Body of pancreas (tissue), 4 donors: ENCODE data around the gene SGTA. TPM values are rescaled to one million over a fixed set of nuclear protein-coding genes. Genes with fewer than 3 reads are reported as not detected.

Experiments
- ATAC-seq: fragments of 150-250 bp; one replicate; pipeline ENCODE4 v1.9.1; 2016
- DNase-seq, 4 donors: peaks; one replicate each; pipeline ENCODE4 v3.0.0-alpha.2; 2019
- H3K27ac ChIP-seq, 4 donors: fragments of 200-600 bp; sonication (generic); 1 replicate in 3 of 4; 2 replicates in 1 of 4; pipeline versions ENCODE4 v1.5.1 to v1.6.1; 2016 to 2019; ENCODE audit warnings: mild to moderate bottlenecking in 1 of 4, mixed read lengths in 1 of 4, moderate library complexity in 1 of 4
- H3K27me3 ChIP-seq, 2 donors: fragments of 200-600 bp; sonication (generic); one replicate each; pipeline ENCODE4 v1.6.0; 2016; ENCODE audit warnings: mild to moderate bottlenecking in 1 of 2
- H3K36me3 ChIP-seq, 2 donors: fragments of 200-600 bp; sonication (generic); replicated peaks in 1 of 2; 2 replicates each; pipeline ENCODE4 v1.5.1; 2016; ENCODE audit warnings: low read depth in 2 of 2; ENCODE audit not compliant: insufficient read depth in 1 of 2
- H3K4me1 ChIP-seq: fragments of 200-600 bp; sonication (generic); one replicate; pipeline ENCODE4 v1.6.0; 2016
- H3K4me3 ChIP-seq, 2 donors: fragments of 200-600 bp; sonication (generic); 1 replicate in 1 of 2; 2 replicates in 1 of 2; pipeline ENCODE4 v1.5.1; 2016 to 2019
- H3K9me3 ChIP-seq, 3 donors: fragments of 200-600 bp; sonication (generic); 1 replicate in 2 of 3; 2 replicates in 1 of 3; pipeline ENCODE4 v1.5.1; 2016
- CTCF ChIP-seq, 7 experiments: fragments of 450-650 bp in 4 of 7; fragments of 200-600 bp in 3 of 7; sonication (generic) in 3 of 7; IDR thresholded peaks; one replicate each; pipeline ENCODE4 v1.5.1; 2016 to 2019; ENCODE audit warnings: antibody characterized with exemption in 7 of 7
- POLR2A ChIP-seq, 3 donors: fragments of 450-650 bp; IDR thresholded peaks; one replicate each; pipeline ENCODE4 v1.6.1; 2016; ENCODE audit warnings: antibody characterized with exemption in 3 of 3, mild to moderate bottlenecking in 2 of 3
- WGBS, 2 donors: methylation state at CpG; one replicate each; pipeline ENCODE4 v1.1.5; 2017; 5-methylcytosine and 5-hydroxymethylcytosine counted together
- intact Hi-C: fragments of 100-400 bp; cut with DNase I; formaldehyde crosslinking; loops from one replicate; pipeline ENCODE4 v1.15.1; 2023
- total RNA-seq, 2 donors: library from RNA; depleted of rRNA; stranded (reverse); fragments of >200 nt; gene quantifications; one replicate each; pipeline ENCODE4 v1.1.0, GENCODE V29; 2016

The SGTA gene
- total RNA-seq, 2 donors from 2014 or later, result 24.6 to 41.5 TPM

DNA sequence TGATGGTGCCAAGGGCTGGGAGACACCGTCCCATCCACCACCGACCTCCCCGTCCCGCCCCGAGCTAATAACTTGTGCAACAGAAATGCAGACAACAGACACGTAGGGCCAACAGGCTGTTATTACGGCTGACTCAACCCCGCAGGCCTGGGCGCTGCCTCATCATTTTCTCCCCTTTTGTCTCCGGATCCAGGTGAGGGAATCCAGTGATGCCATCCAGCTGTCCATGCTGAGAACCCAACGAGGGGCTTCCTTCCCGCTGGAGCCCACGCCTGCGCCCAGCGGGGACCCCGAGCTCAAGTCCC, 55.5 kb downstream of the SGTA start:
- ATAC-seq, result no peak
- Histone ChIP-seq H3K27me3 (no peaks in the 10 kb centered on the region), H3K27ac (no peak overlapping the region), H3K9me3 (no peaks in the 10 kb centered on the region), H3K4me1 (no peaks in the 10 kb centered on the region), H3K36me3 (no peaks in the 10 kb centered on the region), H3K4me3 (no peak overlapping the region)
- intact Hi-C loops, result no loop called here
- WGBS, 2 donors, result 79 to 81% methylated on average over 11 to 14 of the region's 16 CpGs
- no peak for DNase-seq
- TF ChIP-seq POLR2A (IDR thresholded peaks at IDR 0.05) (no peak), CTCF (IDR thresholded peaks at IDR 0.05) (no peak)

DNA sequence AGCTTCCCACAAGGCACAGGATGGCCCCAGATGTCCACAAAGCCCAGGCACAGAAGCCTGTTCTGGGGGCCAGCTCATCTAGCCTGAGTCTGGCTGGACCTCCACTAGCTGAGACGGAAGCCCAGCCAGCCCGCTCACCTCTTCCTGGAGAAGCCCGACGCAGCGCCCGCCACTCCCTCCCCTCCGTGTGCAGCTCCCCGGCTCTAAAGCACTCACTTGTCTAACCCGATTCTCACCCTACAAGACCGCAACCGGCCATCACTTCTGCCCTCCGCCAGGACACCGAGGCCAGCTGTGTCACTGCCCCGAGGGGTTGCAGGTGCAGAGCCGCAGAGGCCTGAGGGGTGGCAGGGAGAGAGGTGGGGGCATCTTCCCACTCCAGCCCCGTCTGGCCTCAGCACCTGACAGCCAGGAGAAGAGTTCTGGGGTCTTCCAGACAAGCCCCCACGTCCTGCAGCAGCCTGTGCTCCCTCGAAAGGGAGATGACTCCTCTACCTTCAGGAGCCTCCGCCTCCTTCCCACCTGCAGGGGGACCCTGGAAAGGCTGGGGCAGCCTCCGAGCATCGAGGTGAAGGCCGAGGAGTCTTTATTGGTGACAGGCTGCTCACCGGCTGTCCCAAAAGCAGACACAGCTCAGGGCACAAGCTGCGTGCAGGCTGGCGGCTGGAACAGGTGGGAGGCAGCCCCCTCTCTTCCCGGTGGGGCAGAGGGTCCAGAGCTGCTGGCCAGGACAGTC, 56.0 kb downstream of the SGTA start:
- WGBS, 2 donors, result 31 to 56% methylated on average over 12 to 26 of the region's 26 CpGs
- Histone ChIP-seq H3K4me3 (no peak overlapping the region), H3K27ac (no peak overlapping the region), H3K4me1 (no peaks in the 10 kb centered on the region), H3K36me3 (no peaks in the 10 kb centered on the region), H3K9me3 (no peaks in the 10 kb centered on the region), H3K27me3 (no peaks in the 10 kb centered on the region)
- no peak for TF ChIP-seq CTCF (IDR thresholded peaks at IDR 0.05)
- DNase-seq (no peak), ATAC-seq (no peak)
- intact Hi-C loops, result no loop called here

- ATAC-seq, result no peak
- intact Hi-C loops, result no loop called here
- 39 to 41% methylated on average over 9 to 15 of the region's 15 CpGs for WGBS, 2 donors
- Histone ChIP-seq H3K4me1 (peaks cover 3% of the 10 kb centered on the region), H3K4me3 (no peak overlapping the region), H3K27ac (no peak overlapping the region), H3K36me3 (no peaks in the 10 kb centered on the region), H3K9me3 (no peaks in the 10 kb centered on the region), H3K27me3 (no peaks in the 10 kb centered on the region)
- DNase-seq, result peak in 2 of 4 donors; percentile 69 to 76
- TF ChIP-seq POLR2A (IDR thresholded peaks at IDR 0.05), result no peak
- no peak for TF ChIP-seq CTCF (IDR thresholded peaks at IDR 0.05)
These were observed 56.8 kb downstream of the SGTA start for GRCh38 chr19:2726160-2726855.

DNA sequence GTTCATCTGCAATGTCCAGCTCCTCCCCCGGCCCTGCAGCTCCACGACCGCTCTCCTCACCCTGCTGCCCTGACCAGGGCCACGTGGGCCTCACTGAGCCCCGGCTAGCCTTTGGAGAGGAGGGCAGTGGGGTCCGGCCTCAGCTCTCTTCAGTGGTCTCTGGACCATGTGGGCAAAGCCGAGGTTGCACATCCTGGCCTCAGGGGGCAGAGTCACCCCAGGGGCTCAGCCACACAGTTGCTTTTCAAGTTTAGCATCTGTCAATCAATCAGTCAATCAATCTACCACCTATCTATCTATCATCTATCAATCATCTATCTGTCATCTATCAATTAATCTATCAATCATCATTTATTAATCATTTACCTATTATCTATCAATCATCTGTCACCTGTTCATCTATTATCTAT, 58.9 kb downstream of the SGTA start:
- Histone ChIP-seq H3K9me3 (no peaks in the 10 kb centered on the region), H3K4me3 (no peak overlapping the region), H3K27me3 (no peaks in the 10 kb centered on the region), H3K4me1 (peaks cover 16% of the 10 kb centered on the region), H3K36me3 (no peaks in the 10 kb centered on the region), H3K27ac (no peak overlapping the region)
- DNase-seq (no peak), ATAC-seq (no peak)
- intact Hi-C loops, result no loop called here
- no peak for TF ChIP-seq POLR2A (IDR thresholded peaks at IDR 0.05)
- WGBS, 2 donors, result 75 to 100% methylated on average over 1 to 7 of the region's 7 CpGs

DNA sequence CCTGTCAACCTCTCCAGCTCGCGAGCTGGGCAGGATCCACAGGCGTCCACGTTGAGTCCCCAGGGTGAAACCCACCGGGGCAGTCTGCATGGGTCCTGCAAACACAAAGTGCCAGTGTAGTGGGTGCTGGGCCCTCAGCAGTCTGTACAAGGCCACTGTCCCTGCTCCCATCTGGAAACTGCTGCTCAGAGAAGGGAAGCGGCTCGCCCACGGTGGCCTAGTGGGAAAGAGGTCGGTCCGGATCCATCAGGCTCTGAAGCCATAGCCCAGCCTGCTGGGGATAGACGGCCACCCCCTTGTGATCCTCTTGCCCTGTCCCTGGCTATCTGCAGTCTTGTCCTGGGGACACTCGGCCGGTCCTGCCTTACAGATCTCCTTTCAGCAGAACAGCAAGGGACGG, 59.3 kb downstream of the SGTA start:
- Histone ChIP-seq H3K36me3 (no peaks in the 10 kb centered on the region), H3K27me3 (no peaks in the 10 kb centered on the region), H3K4me3 (no peak overlapping the region), H3K9me3 (no peaks in the 10 kb centered on the region), H3K27ac (no peak overlapping the region), H3K4me1 (peaks cover 16% of the 10 kb centered on the region)
- 66% methylated on average over 9 of the region's 14 CpGs; no CpG with 5 or more reads in 1 of the 2 donors for WGBS, 2 donors
- TF ChIP-seq POLR2A (IDR thresholded peaks at IDR 0.05) (no peak), CTCF (IDR thresholded peaks at IDR 0.05) (no peak)
- DNase-seq, result no peak
- intact Hi-C loops, result no loop called here
- no peak for ATAC-seq
